PC-3 (cell line): ENCODE results near the gene SLC25A29. TPM values are rescaled to one million over a fixed set of nuclear protein-coding genes. Genes with fewer than 3 reads are reported as not detected.

ENCODE experiments used
- ATAC-seq: fragments of 200-7000 bp; cut with Tn5 transposase; 2 replicates; pipeline ENCODE4 v1.9.1; 2020; ENCODE audit warnings: mild to moderate bottlenecking, moderate library complexity
- BruUV-seq: library from RNA; stranded (reverse); fragments of 400-500 nt; replicated peaks from 2 replicates; lab custom pipeline; 2021; lab: Mats Ljungman, UMichigan
- CTCF ChIA-PET: fragments of 300-600 bp; sonication (Branson Sonifier 250); formaldehyde crosslinking; loops from one replicate; lab custom pipeline; 2022; ENCODE audit warnings: antibody characterized with exemption; lab: Charles Lee
- POLR2A ChIA-PET: fragments of 300-600 bp; sonication (Branson Sonifier 250); formaldehyde crosslinking; loops from one replicate; lab custom pipeline; 2022; ENCODE audit warnings: antibody characterized with exemption; ENCODE audit not compliant: unreplicated experiment; lab: Charles Lee
- DNase-seq: peaks from one replicate; pipeline ENCODE4 v3.0.0-alpha.2; 2015
- H2AFZ ChIP-seq: fragments of 300-600 bp; sonication (generic); 2 replicates; pipeline ENCODE4 v1.6.0; 2016; ENCODE audit warnings: antibody characterized with exemption, low read length
- H3F3A ChIP-seq: fragments of 300-600 bp; sonication (generic); one replicate; pipeline ENCODE4 v1.6.0; 2017; ENCODE audit warnings: antibody characterized with exemption, low read length, control low read depth, mild to moderate bottlenecking; ENCODE audit not compliant: unreplicated experiment
- H3K27ac ChIP-seq: fragments of 300-600 bp; sonication (generic); 2 replicates; pipeline ENCODE4 v1.5.1; 2016; ENCODE audit warnings: mild to moderate bottlenecking, low read length
- H3K27me3 ChIP-seq: fragments of 300-600 bp; sonication (generic); 2 replicates; pipeline ENCODE4 v1.6.1; 2016; ENCODE audit warnings: low read length, mixed read lengths
- H3K36me3 ChIP-seq: fragments of 300-600 bp; sonication (generic); 2 replicates; pipeline ENCODE4 v1.6.1; 2016; ENCODE audit warnings: low read depth, mixed run types, low read length, mixed read lengths
- H3K4me1 ChIP-seq: fragments of 300-600 bp; sonication (generic); 2 replicates; pipeline ENCODE4 v1.5.1; 2016; ENCODE audit warnings: low read length; ENCODE audit not compliant: insufficient read depth
- H3K4me2 ChIP-seq: fragments of 300-600 bp; sonication (generic); 2 replicates; pipeline ENCODE4 v1.6.0; 2016; ENCODE audit warnings: low read length
- H3K4me3 ChIP-seq: fragments of 300-600 bp; sonication (generic); 2 replicates; pipeline ENCODE4 v1.5.1; 2016; ENCODE audit warnings: mild to moderate bottlenecking, low read length, mixed read lengths
- H3K79me2 ChIP-seq: fragments of 300-600 bp; sonication (generic); 2 replicates; pipeline ENCODE4 v1.6.1; 2017; ENCODE audit warnings: low read length, mixed read lengths
- H3K9ac ChIP-seq: fragments of 300-600 bp; sonication (generic); 2 replicates; pipeline ENCODE4 v1.6.0; 2016; ENCODE audit warnings: mild to moderate bottlenecking, low read length
- H3K9me2 ChIP-seq: fragments of 300-600 bp; sonication (generic); replicated peaks from 2 replicates; pipeline ENCODE4 v1.6.1; 2016; ENCODE audit warnings: mixed run types, low read length, mixed read lengths
- H3K9me3 ChIP-seq: fragments of 300-600 bp; sonication (generic); 2 replicates; pipeline ENCODE4 v1.6.1; 2016; ENCODE audit warnings: low read length, mixed read lengths
- H4K20me1 ChIP-seq: fragments of 300-600 bp; sonication (generic); 2 replicates; pipeline ENCODE4 v1.6.1; 2016; ENCODE audit warnings: low read length, mixed read lengths
- CTCF ChIP-seq: fragments of 300-600 bp; sonication (generic); conservative IDR thresholded peaks from 2 replicates; pipeline ENCODE4 v1.5.1; 2017; ENCODE audit warnings: antibody characterized with exemption, low read depth, mild to moderate bottlenecking, low read length
- EZH2 ChIP-seq: fragments of 300-600 bp; sonication (generic); IDR thresholded peaks from one replicate; pipeline ENCODE4 v1.6.1; 2017; ENCODE audit warnings: antibody characterized with exemption, mild to moderate bottlenecking, low read length; ENCODE audit not compliant: unreplicated experiment
- EZH2phosphoT487 ChIP-seq: fragments of 300-600 bp; sonication (generic); IDR thresholded peaks from 2 replicates; pipeline ENCODE4 v1.6.1; 2018; ENCODE audit warnings: mild to moderate bottlenecking, antibody characterized with exemption, low read length, borderline replicate concordance
- intact Hi-C: fragments of 100-400 bp; cut with micrococcal nuclease; formaldehyde crosslinking; loops from 2 replicates; pipeline ENCODE4 v1.9.0; 2023
- total RNA-seq: library from RNA; depleted of rRNA; stranded (reverse); fragments of >200 nt; gene quantifications from 2 replicates; pipeline ENCODE4 v1.2.3, GENCODE V29; 2014

Gene SLC25A29
- total RNA-seq, 1 experiment from 2014 or later: 53.9 TPM

- Histone ChIP-seq H3K36me3 (peaks cover 4% of the 10 kb centered on the region; the same call in 1 of the 2 replicates), H3K9ac (no peak overlapping the region), H2AFZ (no peak overlapping the region), H4K20me1 (no peaks in the 10 kb centered on the region), H3K4me2 (no peak overlapping the region), H3F3A (no peaks in the 10 kb centered on the region), H3K79me2 (no peaks in the 10 kb centered on the region), H3K9me3 (no peaks in the 10 kb centered on the region), H3K27ac (no peak overlapping the region), H3K27me3 (no peaks in the 10 kb centered on the region), H3K4me1 (no peaks in the 10 kb centered on the region), H3K4me3 (no peak overlapping the region), H3K9me2 (no peaks in the 10 kb centered on the region)
- DNase-seq: no peak
- TF ChIP-seq CTCF: no peak
- no peak for TF ChIP-seq EZH2phosphoT487
- no peak for TF ChIP-seq EZH2
- POLR2A ChIA-PET: no interaction called here
- BruUV-seq: no TSS peak
- intact Hi-C loops: no loop called here
- CTCF ChIA-PET: no interaction called here
- no peak for ATAC-seq
Measured at GRCh38 chr14:100334904-100335303, 28.7 kb upstream of the SLC25A29 start.

- ChIA-PET POLR2A (no interaction called here), CTCF (no interaction called here)
- Histone ChIP-seq H2AFZ (no peak overlapping the region), H3K36me3 (peaks cover 3% of the 10 kb centered on the region; the same call in 1 of the 2 replicates), H3K4me2 (no peak overlapping the region), H3K9me2 (no peaks in the 10 kb centered on the region), H3K9ac (no peak overlapping the region), H4K20me1 (no peaks in the 10 kb centered on the region), H3K79me2 (no peaks in the 10 kb centered on the region), H3K4me1 (no peaks in the 10 kb centered on the region), H3K27ac (no peak overlapping the region), H3K4me3 (no peak overlapping the region), H3K27me3 (no peaks in the 10 kb centered on the region), H3K9me3 (no peaks in the 10 kb centered on the region), H3F3A (no peaks in the 10 kb centered on the region)
- ATAC-seq (no peak), DNase-seq (no peak)
- BruUV-seq: TSS peak; percentile 39
- intact Hi-C loops: no loop called here
- TF ChIP-seq EZH2phosphoT487 (no peak), EZH2 (no peak), CTCF (no peak)
Measured at GRCh38 chr14:100333827-100334226, 27.6 kb upstream of the SLC25A29 start.

- Histone ChIP-seq H3K9me3 (no peaks in the 10 kb centered on the region), H4K20me1 (no peaks in the 10 kb centered on the region), H3K79me2 (no peaks in the 10 kb centered on the region), H3K4me3 (no peak overlapping the region), H3K9me2 (no peaks in the 10 kb centered on the region), H3K36me3 (peaks cover 3% of the 10 kb centered on the region; the same call in 1 of the 2 replicates), H3K9ac (no peak overlapping the region), H3K27ac (no peak overlapping the region), H3K4me1 (no peaks in the 10 kb centered on the region), H3K27me3 (no peaks in the 10 kb centered on the region), H3F3A (no peaks in the 10 kb centered on the region), H3K4me2 (no peak overlapping the region), H2AFZ (no peak overlapping the region)
- ATAC-seq (no peak), DNase-seq (no peak)
- BruUV-seq: no TSS peak
- ChIA-PET POLR2A (no interaction called here), CTCF (no interaction called here)
- intact Hi-C loops: no loop called here
- TF ChIP-seq EZH2phosphoT487 (no peak), EZH2 (no peak), CTCF (no peak)
Measured at GRCh38 chr14:100333311-100333710, 27.1 kb upstream of the SLC25A29 start.
